GM23338 (cell line): ENCODE measurements around the gene CFP. TPM values are rescaled to one million over a fixed set of nuclear protein-coding genes. Genes with fewer than 3 reads are reported as not detected.
A peak's percentile ranks its signal among the peaks of the same experiment; 100 is the strongest.

Source experiments
- ATAC-seq: fragments of 200-7000 bp; cut with Tn5 transposase; 3 replicates; pipeline ENCODE4 v1.9.1; 2020
- DNase-seq: peaks from one replicate; pipeline ENCODE4 v3.0.0-alpha.2; 2015; ENCODE audit warnings: low spot score
- H2AFZ ChIP-seq: fragments of 200-600 bp; sonication (generic); 2 replicates; pipeline ENCODE4 v1.8.0; 2016; ENCODE audit warnings: antibody characterized with exemption, mild to moderate bottlenecking, moderate library complexity
- H3F3A ChIP-seq: fragments of 200-600 bp; sonication (generic); replicated peaks from 2 replicates; pipeline ENCODE4 v1.8.0; 2017; ENCODE audit warnings: antibody characterized with exemption, mixed run types, low read depth
- H3K27ac ChIP-seq: fragments of 200-600 bp; sonication (generic); 2 replicates; pipeline ENCODE4 v1.6.1; 2016; ENCODE audit warnings: low read depth
- H3K27me3 ChIP-seq: fragments of 200-600 bp; sonication (generic); 2 replicates; pipeline ENCODE4 v1.8.0; 2016; ENCODE audit warnings: mild to moderate bottlenecking, mixed run types, moderate library complexity; ENCODE audit not compliant: insufficient read depth
- H3K36me3 ChIP-seq: fragments of 200-600 bp; sonication (generic); 2 replicates; pipeline ENCODE4 v1.8.0; 2016; ENCODE audit warnings: mild to moderate bottlenecking; ENCODE audit not compliant: insufficient read depth
- H3K4me1 ChIP-seq: fragments of 200-600 bp; sonication (generic); 2 replicates; pipeline ENCODE4 v1.8.0; 2016; ENCODE audit warnings: mild to moderate bottlenecking, moderate library complexity; ENCODE audit not compliant: insufficient read depth
- H3K4me2 ChIP-seq: fragments of 200-600 bp; sonication (generic); 2 replicates; pipeline ENCODE4 v1.7.1; 2017; ENCODE audit warnings: mixed run types
- H3K4me3 ChIP-seq: fragments of 200-600 bp; sonication (generic); 2 replicates; pipeline ENCODE4 v1.6.1; 2016; ENCODE audit warnings: mixed run types
- H3K79me2 ChIP-seq: fragments of 200-600 bp; sonication (generic); replicated peaks from 2 replicates; pipeline ENCODE4 v1.8.0; 2017; ENCODE audit warnings: mild to moderate bottlenecking; ENCODE audit not compliant: insufficient read depth
- H3K9me2 ChIP-seq: fragments of 200-600 bp; sonication (generic); 2 replicates; pipeline ENCODE4 v1.8.0; 2017; ENCODE audit not compliant: insufficient read depth
- H4K20me1 ChIP-seq: fragments of 200-600 bp; sonication (generic); replicated peaks from 2 replicates; pipeline ENCODE4 v1.8.0; 2017; ENCODE audit warnings: mild to moderate bottlenecking; ENCODE audit not compliant: insufficient read depth
- H3K27ac Mint-ChIP-seq: 2 replicates; pipeline ENCODE4 v1.8.0; 2020; ENCODE audit warnings: inconsistent platforms, mild to moderate bottlenecking, moderate library complexity, mixed read lengths
- H3K27me3 Mint-ChIP-seq: 3 replicates; pipeline ENCODE4 v1.8.0; 2022; ENCODE audit warnings: low read depth, mild to moderate bottlenecking, moderate library complexity, mixed read lengths, inconsistent platforms; ENCODE audit not compliant: insufficient read depth, poor library complexity
- H3K36me3 Mint-ChIP-seq: 3 replicates; pipeline ENCODE4 v1.8.0; 2021; ENCODE audit warnings: low read depth, mild to moderate bottlenecking, inconsistent platforms, moderate library complexity, mixed read lengths
- H3K4me1 Mint-ChIP-seq: 3 replicates; pipeline ENCODE4 v1.8.0; 2020; ENCODE audit warnings: mild to moderate bottlenecking, inconsistent platforms, mixed read lengths
- H3K4me3 Mint-ChIP-seq: 3 replicates; pipeline ENCODE4 v1.8.0; 2021; ENCODE audit warnings: moderate library complexity, mild to moderate bottlenecking, inconsistent platforms, mixed read lengths
- H3K9me3 Mint-ChIP-seq: 3 replicates; pipeline ENCODE4 v1.8.0; 2020; ENCODE audit warnings: moderate library complexity, mild to moderate bottlenecking, inconsistent platforms, mixed read lengths
- ETS1 ChIP-seq: IDR thresholded peaks from 2 replicates; pipeline ENCODE4 v1.6.1; 2016; ENCODE audit warnings: antibody characterized with exemption
- EZH2 ChIP-seq: fragments of 200-600 bp; sonication (generic); IDR thresholded peaks from one replicate; pipeline ENCODE4 v1.8.0; 2017; ENCODE audit warnings: antibody characterized with exemption, mild to moderate bottlenecking, low read depth; ENCODE audit not compliant: unreplicated experiment
- EZH2phosphoT487 ChIP-seq: fragments of 200-600 bp; sonication (generic); IDR thresholded peaks from one replicate; pipeline ENCODE4 v1.8.1; 2018; ENCODE audit warnings: antibody characterized with exemption; ENCODE audit not compliant: unreplicated experiment
- JUNB ChIP-seq: IDR thresholded peaks from one replicate; pipeline ENCODE4 v1.6.1; 2016; ENCODE audit warnings: antibody characterized with exemption; ENCODE audit not compliant: unreplicated experiment
- POLR2AphosphoS5 ChIP-seq: IDR thresholded peaks from 2 replicates; pipeline ENCODE4 v1.6.1; 2016; ENCODE audit warnings: antibody characterized with exemption, low read depth
- ZNF331 ChIP-seq: fragments of 250-450 bp; sonication (Bioruptor Pico); IDR thresholded peaks from 2 replicates; pipeline ENCODE4 v1.5.0; 2020; ENCODE audit warnings: low read depth, mild to moderate bottlenecking, moderate library complexity
- ZNF462 ChIP-seq: fragments of 250-450 bp; sonication (Bioruptor Pico); IDR thresholded peaks from 2 replicates; pipeline ENCODE4 v1.5.0; 2020; ENCODE audit warnings: mild to moderate bottlenecking, moderate library complexity
- polyA plus RNA-seq: library from polyadenylated mRNA; unstranded; fragments of >200 nt; fragmentation: Nextera tagmentation; extraction: Ambion mirVana; gene quantifications from 2 replicates; pipeline ENCODE4 v1.2.1, GENCODE V29; 2016
- total RNA-seq: library from RNA; depleted of rRNA; stranded (reverse); fragments of >200 nt; shearing (Covaris generic); gene quantifications from 2 replicates; pipeline ENCODE4 v1.2.3, GENCODE V29; 2014

CFP gene
- total and polyA plus RNA-seq, 2 experiments from 2014 or later: 2.1 to 2.2 TPM

- Mint-ChIP-seq H3K27me3 (peaks cover 4% of the 10 kb centered on the region), H3K4me1 (peaks cover 17% of the 10 kb centered on the region), H3K9me3 (no peaks in the 10 kb centered on the region), H3K27ac (peak overlapping the region; percentile 98), H3K4me3 (no peak overlapping the region; the same call in 1 of the 3 replicates), H3K36me3 (peaks cover 13% of the 10 kb centered on the region; the same call in 2 of the 3 replicates)
- Histone ChIP-seq H3K27ac (0 out of 2 replicates have a peak overlapping the region, but pooled peaks have one; percentile 59), H2AFZ (no peak overlapping the region), H3K4me2 (no peak overlapping the region), H3K36me3 (no peaks in the 10 kb centered on the region), H3K4me3 (no peak overlapping the region; the same call in 1 of the 2 replicates), H4K20me1 (no peaks in the 10 kb centered on the region), H3K9me2 (no peaks in the 10 kb centered on the region), H3F3A (no peaks in the 10 kb centered on the region), H3K27me3 (no peaks in the 10 kb centered on the region), H3K4me1 (no peaks in the 10 kb centered on the region), H3K79me2 (no peaks in the 10 kb centered on the region)
- ATAC-seq (peak; percentile 96), DNase-seq (peak; percentile 74)
- TF ChIP-seq ZNF462 (CRISPR knock-in tag) (no peak), ETS1 (peak; percentile 65; the same call in 1 of the 2 replicates)
Observed at GRCh38 chrX:47608130-47608810, 21.5 kb downstream of the CFP start.

GRCh38 chrX:47607091-47607490, 22.6 kb downstream of the CFP start:
- no peak overlapping the region for H2AFZ ChIP-seq
- Mint-ChIP-seq H3K9me3 (no peaks in the 10 kb centered on the region), H3K27me3 (peaks cover 4% of the 10 kb centered on the region), H3K36me3 (peaks cover 13% of the 10 kb centered on the region; the same call in 2 of the 3 replicates), H3K4me1 (peaks cover 17% of the 10 kb centered on the region), H3K4me3 (no peak overlapping the region), H3K27ac (no peak overlapping the region)
- no peak for DNase-seq
- 0 out of 2 replicates have a peak overlapping the region, but pooled peaks have one; percentile 14 for H3K27ac ChIP-seq
- H3K79me2 ChIP-seq: no peaks in the 10 kb centered on the region
- H3K9me2 ChIP-seq: no peaks in the 10 kb centered on the region
- no peak for TF ChIP-seq POLR2AphosphoS5
- no peak for TF ChIP-seq ETS1
- TF ChIP-seq JUNB: no peak
- no peak for TF ChIP-seq EZH2
- TF ChIP-seq ZNF331: no peak
- TF ChIP-seq EZH2phosphoT487: no peak
- no peaks in the 10 kb centered on the region for H4K20me1 ChIP-seq
- H3K4me1 ChIP-seq: no peaks in the 10 kb centered on the region
- H3K36me3 ChIP-seq: no peaks in the 10 kb centered on the region
- no peaks in the 10 kb centered on the region for H3K27me3 ChIP-seq
- H3K4me3 ChIP-seq: no peak overlapping the region
- H3F3A ChIP-seq: no peaks in the 10 kb centered on the region
- no peak for ATAC-seq
- no peak overlapping the region for H3K4me2 ChIP-seq
